ENCODE data around the gene MAEA.

Gene MAEA

GRCh38 chr4:1380368-1381151 lies 90.9 kb downstream of the MAEA start:
- DNase-seq (ENCODE audit: low spot score), result no peak

- no peak for DNase-seq (ENCODE audit: low spot score)
Measured at GRCh38 chr4:1381181-1381621, 91.5 kb downstream of the MAEA start.

- no peak for DNase-seq (ENCODE audit: low spot score)
Measured at GRCh38 chr4:1381944-1382541, 92.4 kb downstream of the MAEA start.

GRCh38 chr4:1382776-1383727 lies 93.4 kb downstream of the MAEA start:
- no peak for DNase-seq (ENCODE audit: low spot score)

GRCh38 chr4:1383728-1384591 lies 94.3 kb downstream of the MAEA start:
- DNase-seq (ENCODE audit: low spot score), result no peak

GRCh38 chr4:1384675-1385372 lies 95.1 kb downstream of the MAEA start:
- no peak for DNase-seq (ENCODE audit: low spot score)

GRCh38 chr4:1385373-1386340 lies 96.0 kb downstream of the MAEA start:
- no peak for DNase-seq (ENCODE audit: low spot score)

Measured in AG08396 (cell line).